ENCODE data around the gene ARGFX.

DNA sequence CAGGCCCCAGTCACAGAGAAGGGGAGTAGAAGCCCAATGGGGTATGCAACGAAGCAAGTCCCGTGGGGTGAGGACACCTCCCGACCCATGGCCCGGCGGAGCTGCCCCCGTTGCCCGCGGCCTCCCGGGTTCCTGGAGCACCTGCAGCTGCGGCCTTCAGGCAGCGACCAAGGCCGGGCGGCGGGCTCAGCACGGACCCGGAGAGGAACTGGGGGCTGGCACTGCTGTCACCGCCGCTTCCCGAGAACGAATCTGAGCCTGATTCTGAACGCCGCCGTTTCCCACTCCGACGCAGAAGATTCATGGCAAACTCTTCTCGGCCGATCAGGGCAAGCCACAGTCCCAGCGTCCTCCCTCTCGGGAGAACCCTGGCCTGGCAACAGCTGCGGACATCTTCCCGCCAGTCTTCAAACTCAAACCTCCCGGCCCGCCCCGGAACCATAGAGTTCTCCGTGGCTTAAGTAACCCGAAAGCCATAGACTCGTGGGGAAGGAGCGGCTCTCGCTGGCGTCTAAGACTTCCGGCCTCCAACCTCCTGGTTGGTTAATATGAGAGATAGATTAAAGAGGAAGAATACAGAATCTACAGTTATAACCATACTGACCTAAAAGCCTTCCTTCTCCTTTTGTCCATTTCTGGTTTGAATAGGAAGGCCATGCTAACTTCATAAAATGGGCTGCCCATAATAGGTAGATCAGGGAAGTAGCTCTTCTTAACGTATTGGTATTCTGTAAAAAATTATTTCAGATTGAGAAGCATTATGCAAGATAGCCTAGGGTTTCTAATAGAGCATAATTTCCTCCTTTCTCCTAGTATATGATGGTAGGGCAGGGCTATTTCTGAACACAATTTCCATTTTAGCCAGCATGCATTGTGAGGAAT is 21.9 kb upstream of the ARGFX start, which contains the start of gene POLQ:
- TF ChIP-seq PPARA (CRISPR knock-in tag; IDR thresholded peaks at IDR 0.05; ENCODE audit: borderline replicate concordance) (no peak), ARNTL (CRISPR knock-in tag; IDR thresholded peaks at IDR 0.05; ENCODE audit: borderline replicate concordance, low read depth) (no peak), ZFP30 (CRISPR knock-in tag; IDR thresholded peaks at IDR 0.05) (no peak), ZNF70 (CRISPR knock-in tag; IDR thresholded peaks at IDR 0.05) (no peak), PATZ1 (CRISPR knock-in tag; IDR thresholded peaks at IDR 0.05; ENCODE audit: borderline replicate concordance) (no peak), TCF4 (CRISPR knock-in tag; IDR thresholded peaks at IDR 0.05; ENCODE audit: borderline replicate concordance) (no peak), SNAI2 (CRISPR knock-in tag; IDR thresholded peaks at IDR 0.05) (no peak), RARB (CRISPR knock-in tag; IDR thresholded peaks at IDR 0.05) (no peak), ZNF565 (CRISPR knock-in tag; conservative IDR thresholded peaks at IDR 0.05; ENCODE audit: low read depth) (no peak), CREB5 (CRISPR knock-in tag; IDR thresholded peaks at IDR 0.05; ENCODE audit: low read depth) (no peak), TSHZ2 (CRISPR knock-in tag; IDR thresholded peaks at IDR 0.05) (no peak)
- TF ChIP-seq, protein P1, sequence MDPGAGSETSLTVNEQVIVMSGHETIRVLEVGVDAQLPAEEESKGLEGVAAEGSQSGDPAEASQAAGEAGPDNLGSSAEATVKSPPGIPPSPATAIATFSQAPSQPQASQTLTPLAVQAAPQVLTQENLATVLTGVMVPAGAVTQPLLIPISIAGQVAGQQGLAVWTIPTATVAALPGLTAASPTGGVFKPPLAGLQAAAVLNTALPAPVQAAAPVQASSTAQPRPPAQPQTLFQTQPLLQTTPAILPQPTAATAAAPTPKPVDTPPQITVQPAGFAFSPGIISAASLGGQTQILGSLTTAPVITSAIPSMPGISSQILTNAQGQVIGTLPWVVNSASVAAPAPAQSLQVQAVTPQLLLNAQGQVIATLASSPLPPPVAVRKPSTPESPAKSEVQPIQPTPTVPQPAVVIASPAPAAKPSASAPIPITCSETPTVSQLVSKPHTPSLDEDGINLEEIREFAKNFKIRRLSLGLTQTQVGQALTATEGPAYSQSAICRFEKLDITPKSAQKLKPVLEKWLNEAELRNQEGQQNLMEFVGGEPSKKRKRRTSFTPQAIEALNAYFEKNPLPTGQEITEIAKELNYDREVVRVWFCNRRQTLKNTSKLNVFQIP (CRISPR knock-in tag; IDR thresholded peaks at IDR 0.05; ENCODE audit: borderline replicate concordance, low read depth), result no peak

All from SK-N-SH treated with all-trans-retinoic acid at 6 μM for 48 hours (cell line).